Left lung (tissue), 10 donors: ENCODE results near the gene ADAMTSL1. TPM values are rescaled to one million over a fixed set of nuclear protein-coding genes. Genes with fewer than 3 reads are reported as not detected.

Experiments
- ATAC-seq: fragments of 200-7000 bp; cut with Tn5 transposase; one replicate; pipeline ENCODE4 v1.9.1; 2020; ENCODE audit warnings: moderate library complexity
- DNase-seq, 4 donors: peaks; one replicate each; pipeline ENCODE4 v3.0.0-alpha.2; 2013 to 2020
- H3K27ac ChIP-seq, 2 donors: fragments of 200-600 bp; sonication (generic) in 1 of 2; one replicate each; pipeline versions ENCODE4 v1.5.0 to v1.8.0; 2020 to 2021
- H3K27me3 ChIP-seq, 2 donors: fragments of 200-600 bp; sonication (generic) in 1 of 2; one replicate each; pipeline versions ENCODE4 v1.5.0 to v1.8.0; 2020 to 2021
- H3K36me3 ChIP-seq, 2 donors: fragments of 200-600 bp; sonication (generic) in 1 of 2; one replicate each; pipeline versions ENCODE4 v1.5.0 to v1.8.0; 2020 to 2021
- H3K4me1 ChIP-seq, 2 donors: fragments of 200-600 bp; one replicate each; pipeline ENCODE4 v1.8.0; 2021
- H3K4me3 ChIP-seq, 2 donors: fragments of 200-600 bp; sonication (generic) in 1 of 2; one replicate each; pipeline versions ENCODE4 v1.5.0 to v1.8.0; 2020 to 2021; ENCODE audit warnings: mild to moderate bottlenecking in 1 of 2
- H3K9me3 ChIP-seq, 2 donors: fragments of 200-600 bp; sonication (generic) in 1 of 2; one replicate each; pipeline versions ENCODE4 v1.5.0 to v1.8.0; 2020 to 2021
- CTCF ChIP-seq, 2 donors: fragments of 200-600 bp; sonication (generic) in 1 of 2; IDR thresholded peaks; one replicate each; pipeline versions ENCODE4 v1.5.0 to v1.8.0; 2021; ENCODE audit warnings: antibody characterized with exemption in 2 of 2
- intact Hi-C, 2 donors: fragments of 100-400 bp; cut with DNase I; formaldehyde crosslinking; loops; one replicate each; pipeline versions ENCODE4 v1.11.2 to v1.14.2; 2022
- polyA plus RNA-seq, 6 donors: library from polyadenylated mRNA; unstranded; fragments of 120-200 nt; gene quantifications; one replicate each; pipeline ENCODE4 v1.2.1, GENCODE V29; 2013; ENCODE audit not compliant: insufficient read length in 6 of 6
- total RNA-seq, 2 donors: library from RNA; stranded (reverse); fragmentation: NEBNext Ultra II Directional; extraction: Animal tissue kit (Norgen Biotek cat#: 25700); gene quantifications; one replicate each; pipeline ENCODE4 v1.2.1, GENCODE V29; 2021
- donor health status: DM: no; HTN: yes; CAD: no.
- donor health status: DM: no; HTN: no; CAD: no.

The ADAMTSL1 gene
- total and polyA plus RNA-seq, 8 donors = 3.0 to 28.1 (median 17.9) TPM

GRCh38 chr9:18936094-18936871, 462.3 kb downstream of the ADAMTSL1 start:
- Histone ChIP-seq H3K4me1 (no peaks in the 10 kb centered on the region), H3K27me3 (no peaks in the 10 kb centered on the region), H3K27ac (no peak overlapping the region), H3K36me3 (no peaks in the 10 kb centered on the region), H3K9me3 (no peaks in the 10 kb centered on the region), H3K4me3 (no peak overlapping the region)
- ATAC-seq (no peak), DNase-seq (no peak)
- no peak for TF ChIP-seq CTCF (IDR thresholded peaks at IDR 0.05)
- intact Hi-C loops = no loop called here

GRCh38 chr9:18939943-18940342, 466.0 kb downstream of the ADAMTSL1 start:
- H3K4me1 ChIP-seq = no peaks in the 10 kb centered on the region
- TF ChIP-seq CTCF (IDR thresholded peaks at IDR 0.05) = no peak
- ATAC-seq = no peak

GRCh38 chr9:18941060-18941740, 467.2 kb downstream of the ADAMTSL1 start:
- intact Hi-C loops = no loop called here
- H3K4me1 ChIP-seq = no peaks in the 10 kb centered on the region
- no peak for ATAC-seq
- no peaks in the 10 kb centered on the region for H3K36me3 ChIP-seq
- H3K4me3 ChIP-seq = no peak overlapping the region
- H3K27ac ChIP-seq = no peak overlapping the region
- no peak for TF ChIP-seq CTCF (IDR thresholded peaks at IDR 0.05)
- DNase-seq = peak in 2 of 4 donors; percentile 32 to 58
- no peaks in the 10 kb centered on the region for H3K9me3 ChIP-seq
- H3K27me3 ChIP-seq = no peaks in the 10 kb centered on the region

More at GRCh38 chr9:18939943-18940342, 466.0 kb downstream of the ADAMTSL1 start:
- no peak overlapping the region for H3K4me3 ChIP-seq
- no peaks in the 10 kb centered on the region for H3K36me3 ChIP-seq
- H3K27me3 ChIP-seq = no peaks in the 10 kb centered on the region
- no peak overlapping the region for H3K27ac ChIP-seq
- intact Hi-C loops = no loop called here
- no peak for DNase-seq
- no peaks in the 10 kb centered on the region for H3K9me3 ChIP-seq

GRCh38 chr9:18942801-18943200, 468.8 kb downstream of the ADAMTSL1 start:
- Histone ChIP-seq H3K36me3 (no peaks in the 10 kb centered on the region), H3K9me3 (no peaks in the 10 kb centered on the region), H3K4me3 (no peak overlapping the region), H3K27ac (no peak overlapping the region), H3K4me1 (no peaks in the 10 kb centered on the region), H3K27me3 (no peaks in the 10 kb centered on the region)
- no peak for ATAC-seq
- intact Hi-C loops = no loop called here
- TF ChIP-seq CTCF (IDR thresholded peaks at IDR 0.05) = no peak
- DNase-seq = no peak

GRCh38 chr9:18947892-18948339, 474.0 kb downstream of the ADAMTSL1 start:
- H3K27ac ChIP-seq = no peak overlapping the region
- no peak for TF ChIP-seq CTCF (IDR thresholded peaks at IDR 0.05)
- peak; percentile 41 for ATAC-seq
- no peaks in the 10 kb centered on the region for H3K9me3 ChIP-seq
- H3K27me3 ChIP-seq = no peaks in the 10 kb centered on the region
- no peaks in the 10 kb centered on the region for H3K4me1 ChIP-seq
- no peak for DNase-seq
- H3K36me3 ChIP-seq = no peaks in the 10 kb centered on the region
- intact Hi-C loops = no loop called here
- H3K4me3 ChIP-seq = no peak overlapping the region
